H1 (cell line): Measurements from ENCODE around the gene ATF3. TPM values are rescaled to one million over a fixed set of nuclear protein-coding genes. Genes with fewer than 3 reads are reported as not detected.

ENCODE experiments used
- CTCF ChIA-PET: fragments of 300-600 bp; sonication (Branson Sonifier 250); formaldehyde crosslinking; loops from one replicate; lab custom pipeline; 2021; ENCODE audit not compliant: partially characterized antibody; lab: Charles Lee
- POLR2A ChIA-PET: fragments of 300-600 bp; sonication (Branson Sonifier 250); formaldehyde crosslinking; loops from one replicate; lab custom pipeline; 2021; ENCODE audit warnings: inconsistent platforms; ENCODE audit not compliant: partially characterized antibody; lab: Charles Lee
- DNase-seq, 2 experiments: peaks; one replicate each; pipeline versions ENCODE4 v3.0.0 to v3.0.0-alpha.2; 2010 to 2022; ENCODE audit warnings: low spot score in 2 of 2, low read depth in 1 of 2, mixed read lengths in 1 of 2
- FAIRE-seq: peaks from 2 replicates; lab custom pipeline; 2011; peaks lifted over from hg19 to GRCh38; lab: Jason Lieb, UNC
- H2AFZ ChIP-seq: 2 replicates; pipeline ENCODE4 v1.8.1; 2012; ENCODE audit warnings: low read length, inconsistent platforms
- H2AK5ac ChIP-seq: 2 replicates; pipeline ENCODE4 v1.6.1; 2013; ENCODE audit warnings: low read depth, low read length
- H2BK120ac ChIP-seq: replicated peaks from 2 replicates; pipeline ENCODE3; 2013; ENCODE audit warnings: low read depth, low read length, inconsistent platforms
- H2BK12ac ChIP-seq: 2 replicates; pipeline ENCODE4 v1.6.1; 2013; ENCODE audit warnings: low read depth, low read length
- H2BK15ac ChIP-seq: 2 replicates; pipeline ENCODE4 v1.6.1; 2013; ENCODE audit warnings: low read length
- H2BK20ac ChIP-seq: 2 replicates; pipeline ENCODE4 v1.6.1; 2013; ENCODE audit warnings: low read length
- H2BK5ac ChIP-seq: 2 replicates; pipeline ENCODE4 v1.6.1; 2013; ENCODE audit warnings: low read depth, low read length
- H3K14ac ChIP-seq: 2 replicates; pipeline ENCODE4 v1.6.1; 2013; ENCODE audit warnings: inconsistent platforms; ENCODE audit not compliant: insufficient read length
- H3K18ac ChIP-seq: 2 replicates; pipeline ENCODE4 v1.6.1; 2013; ENCODE audit warnings: low read length; ENCODE audit errors: extremely low read depth
- H3K23ac ChIP-seq: 2 replicates; pipeline ENCODE4 v1.6.1; 2013; ENCODE audit warnings: inconsistent platforms; ENCODE audit not compliant: insufficient read length
- H3K23me2 ChIP-seq: 2 replicates; pipeline ENCODE4 v1.6.1; 2013; ENCODE audit warnings: low read depth, low read length
- H3K27ac ChIP-seq: 2 replicates; pipeline ENCODE4 v1.6.1; 2011; ENCODE audit warnings: low read depth, low read length, inconsistent platforms
- H3K27me3 ChIP-seq, 4 experiments: replicated peaks in 1 of 4; 1 replicate in 1 of 4; 2 replicates in 3 of 4; pipeline versions ENCODE4 v1.6.1 to v1.8.1; 2011 to 2013; ENCODE audit warnings: low read length in 3 of 4, mild to moderate bottlenecking in 3 of 4, inconsistent platforms in 2 of 4, mixed read lengths in 2 of 4, moderate library complexity in 1 of 4; ENCODE audit not compliant: control insufficient read depth in 3 of 4, insufficient read depth in 3 of 4; ENCODE audit errors: extremely low read depth in 1 of 4
- H3K36me3 ChIP-seq, 4 experiments: 2 replicates each; pipeline versions ENCODE4 v1.6.1 to v1.8.1; 2011 to 2013; ENCODE audit warnings: mild to moderate bottlenecking in 4 of 4, low read length in 3 of 4, moderate library complexity in 2 of 4, control low read depth in 1 of 4, inconsistent platforms in 1 of 4; ENCODE audit not compliant: insufficient read depth in 4 of 4, control insufficient read depth in 2 of 4
- H3K4ac ChIP-seq: replicated peaks from 2 replicates; pipeline ENCODE3; 2013; ENCODE audit warnings: low read length, low read depth, mixed read lengths, inconsistent platforms; ENCODE audit not compliant: insufficient read length
- H3K4me1 ChIP-seq, 4 experiments: replicated peaks in 1 of 4; 1 replicate in 1 of 4; 2 replicates in 3 of 4; pipeline versions ENCODE4 v1.6.1 to v1.8.1; 2011 to 2013; ENCODE audit warnings: low read length in 3 of 4, inconsistent platforms in 2 of 4, mixed read lengths in 1 of 4; ENCODE audit not compliant: insufficient read depth in 4 of 4, control insufficient read depth in 3 of 4
- H3K4me2 ChIP-seq, 2 experiments: 2 replicates each; pipeline versions ENCODE4 v1.6.1 to v1.8.1; 2011 to 2013; ENCODE audit warnings: low read depth in 2 of 2, low read length in 2 of 2, control low read depth in 1 of 2, inconsistent platforms in 1 of 2, mild to moderate bottlenecking in 1 of 2; ENCODE audit not compliant: insufficient read depth in 1 of 2
- H3K4me3 ChIP-seq, 4 experiments: fragments of 200-600, 300-600 bp in 1 of 4; sonication (generic), shearing (Covaris generic), sonication (Bioruptor Twin) in 1 of 4; 2 replicates each; pipeline versions ENCODE4 v1.5.1 to v1.8.1; 2011 to 2016; ENCODE audit warnings: low read length in 4 of 4, low read depth in 3 of 4, control low read depth in 2 of 4, inconsistent platforms in 2 of 4, mild to moderate bottlenecking in 2 of 4, mixed read lengths in 1 of 4, moderate library complexity in 1 of 4; ENCODE audit not compliant: insufficient read depth in 2 of 4; ENCODE audit errors: extremely low read depth in 1 of 4
- H3K56ac ChIP-seq: replicated peaks from 2 replicates; pipeline ENCODE3; 2013; ENCODE audit warnings: low read depth, mild to moderate bottlenecking, mixed read lengths, low read length, inconsistent platforms; ENCODE audit not compliant: insufficient read length
- H3K79me1 ChIP-seq: 2 replicates; pipeline ENCODE4 v1.6.1; 2013; ENCODE audit warnings: low read depth, low read length, control low read depth
- H3K79me2 ChIP-seq, 2 experiments: 2 replicates each; pipeline versions ENCODE4 v1.6.1 to v1.8.1; 2012 to 2013; ENCODE audit warnings: low read length in 2 of 2, mild to moderate bottlenecking in 2 of 2, inconsistent platforms in 1 of 2; ENCODE audit not compliant: insufficient read depth in 2 of 2, control insufficient read depth in 1 of 2
- H3K9ac ChIP-seq, 4 experiments: replicated peaks in 1 of 4; 1 replicate in 1 of 4; 2 replicates in 3 of 4; pipeline versions ENCODE4 v1.6.1 to v1.8.1; 2011 to 2013; ENCODE audit warnings: low read depth in 3 of 4, low read length in 3 of 4, control low read depth in 2 of 4, mild to moderate bottlenecking in 2 of 4, moderate library complexity in 2 of 4, inconsistent platforms in 1 of 4; ENCODE audit errors: extremely low read depth in 1 of 4
- H3K9me3 ChIP-seq, 2 experiments: 2 replicates each; pipeline versions ENCODE4 v1.6.1 to v1.8.1; 2012 to 2013; ENCODE audit warnings: mild to moderate bottlenecking in 2 of 2, moderate library complexity in 2 of 2, control low read depth in 1 of 2, inconsistent platforms in 1 of 2, low read depth in 1 of 2, low read length in 1 of 2, mixed read lengths in 1 of 2; ENCODE audit not compliant: insufficient read depth in 2 of 2
- H4K20me1 ChIP-seq, 2 experiments: replicated peaks in 1 of 2; 2 replicates each; pipeline versions ENCODE3 to v1.8.1; 2011 to 2013; ENCODE audit warnings: inconsistent platforms in 2 of 2, low read length in 2 of 2, mild to moderate bottlenecking in 1 of 2; ENCODE audit not compliant: insufficient read depth in 2 of 2, control insufficient read depth in 1 of 2
- H4K5ac ChIP-seq: 2 replicates; pipeline ENCODE4 v1.6.1; 2013; ENCODE audit warnings: low read length, low read depth, mixed read lengths, inconsistent platforms; ENCODE audit not compliant: insufficient read length
- H4K8ac ChIP-seq: 2 replicates; pipeline ENCODE4 v1.8.0; 2013; ENCODE audit warnings: mild to moderate bottlenecking, moderate library complexity, low read length, inconsistent platforms; ENCODE audit not compliant: insufficient read depth; ENCODE audit errors: extremely low read depth
- H4K91ac ChIP-seq: replicated peaks from 2 replicates; pipeline ENCODE3; 2013; ENCODE audit warnings: low read length, mixed read lengths, inconsistent platforms; ENCODE audit not compliant: insufficient read length
- ATF2 ChIP-seq: IDR thresholded peaks from 2 replicates; pipeline ENCODE4 v1.6.1; 2012; ENCODE audit warnings: low read length, inconsistent platforms
- CBX5 ChIP-seq: fragments of 300-800, 300-1000 bp; sonication (generic); IDR thresholded peaks from 2 replicates; pipeline ENCODE4 v1.7.1; 2016; ENCODE audit warnings: antibody characterized with exemption, low read length, low read depth
- JUN ChIP-seq: IDR thresholded peaks from 2 replicates; pipeline ENCODE4 v1.6.1; 2011; ENCODE audit warnings: low read depth, mild to moderate bottlenecking, improper control_type of control experiment, low read length
- JUND ChIP-seq: IDR thresholded peaks from 2 replicates; pipeline ENCODE4 v1.6.1; 2011; ENCODE audit warnings: mild to moderate bottlenecking, improper control_type of control experiment, low read length
- POLR2AphosphoS5 ChIP-seq: IDR thresholded peaks from 2 replicates; pipeline ENCODE4 v1.6.1; 2011; ENCODE audit warnings: low read depth, low read length
- SP2 ChIP-seq: IDR thresholded peaks from 2 replicates; pipeline ENCODE4 v1.6.1; 2012; ENCODE audit warnings: mild to moderate bottlenecking, low read length, inconsistent platforms
- TBP ChIP-seq: IDR thresholded peaks from 2 replicates; pipeline ENCODE4 v1.6.1; 2011; ENCODE audit warnings: low read depth, low read length, improper control_type of control experiment
- USF2 ChIP-seq: IDR thresholded peaks from 2 replicates; pipeline ENCODE4 v1.6.1; 2011; ENCODE audit warnings: low read length, improper control_type of control experiment
- WGBS, 2 experiments: shearing (Covaris generic) in 1 of 2; methylation state at CpG; one replicate each; pipeline versions ENCODE4 v1.1.6 to v1.1.7; 2013 to 2015; ENCODE audit warnings: low lambda C conversion rate in 2 of 2, mixed read lengths in 2 of 2, inconsistent platforms in 1 of 2, low coverage in 1 of 2, missing lambda C conversion rate in 1 of 2; ENCODE audit not compliant: insufficient replicate concordance in 2 of 2, insufficient coverage in 1 of 2, insufficient read length in 1 of 2; ENCODE audit errors: extremely low coverage in 1 of 2, missing lambda C conversion rate in 1 of 2; 5-methylcytosine and 5-hydroxymethylcytosine counted together
- polyA plus RNA-seq, 7 experiments: library from polyadenylated mRNA; depleted of rRNA in 3 of 7; stranded (reverse) in 5 of 7; unstranded in 2 of 7; fragments of >200 nt in 5 of 7; fragments of 200-250 nt in 2 of 7; gene quantifications; 1 replicate in 5 of 7; 2 replicates in 1 of 7; 4 replicates in 1 of 7; pipeline versions ENCODE4 v1.2.1 to v1.2.3, GENCODE V29; 2011 to 2013; ENCODE audit warnings: missing spikeins in 2 of 7, mixed read lengths in 2 of 7
- total RNA-seq: library from RNA; stranded (reverse); fragmentation: NEBNext Ultra II Directional; extraction: Animal tissue kit (Norgen Biotek cat#: 25700); gene quantifications from 2 replicates; pipeline ENCODE4 v1.2.1, GENCODE V29; 2021

Gene ATF3
- total and polyA plus RNA-seq, 2 of the 8 experiments (the other 6 are each of a cell fraction or from before 2014, with no cell fraction given): 12.2 to 27.7 TPM

- Histone ChIP-seq H4K20me1 (peaks cover 10 to 12% of the 10 kb centered on the region in 2 experiments), H3K23ac (no peak overlapping the region)
- POLR2A ChIA-PET: interaction anchor here (0.5 to 6.4 kb wide), 13 partner anchors 8 to 775 kb away, joined by 3 to 94 read pairs (median 6); partner anchors contain the start of genes NSL1 and TATDN3
- TF ChIP-seq JUN (no peak), TBP (no peak), ATF2 (no peak), CBX5 (no peak), SP2 (no peak), POLR2AphosphoS5 (0 out of 2 replicates have a peak, but pooled peaks have one; percentile 22), JUND (no peak), USF2 (no peak)
Measured at GRCh38 chr1:212606395-212607205, 2.0 kb upstream of the ATF3 start.

More at GRCh38 chr1:212606395-212607205, 2.0 kb upstream of the ATF3 start:
- Histone ChIP-seq H3K4me3 (peak overlapping the region; percentile 51 to 96 (median 74)), H4K5ac (no peak overlapping the region), H2BK15ac (0 out of 2 replicates have a peak overlapping the region, but pooled peaks have one; percentile 14), H3K79me1 (peaks cover 8% of the 10 kb centered on the region), H3K27ac (no peak overlapping the region), H3K79me2 (peaks cover 0 to 22% of the 10 kb centered on the region in 2 experiments; a peak in 2 of 4 replicates), H2AK5ac (no peak overlapping the region), H2BK5ac (no peak overlapping the region), H3K9ac (peak overlapping the region in 2 of 4 experiments; percentile 22 to 57; a peak in 3 of 7 replicates), H3K23me2 (peaks cover 18% of the 10 kb centered on the region), H4K8ac (peak overlapping the region; percentile 71; the same call in 1 of the 2 replicates), H2BK12ac (peak overlapping the region; percentile 52), H3K27me3 (peaks cover 10 to 38% (median 27%) of the 10 kb centered on the region in 4 experiments), H3K14ac (no peak overlapping the region), H2BK120ac (peak overlapping the region; percentile 16), H3K56ac (no peak overlapping the region), H2BK20ac (no peak overlapping the region), H3K18ac (peak overlapping the region; percentile 40; the same call in 1 of the 2 replicates), H4K91ac (no peak overlapping the region), H3K36me3 (no peaks in the 10 kb centered on the region), H2AFZ (no peak overlapping the region), H3K9me3 (no peaks in the 10 kb centered on the region), H3K4me1 (peaks cover 14 to 32% (median 18%) of the 10 kb centered on the region in 4 experiments), H3K4me2 (peak overlapping the region; percentile 96 to 97), H3K4ac (no peak overlapping the region)
- CTCF ChIA-PET: interaction anchor here (0.7 to 3.5 kb wide), 6 partner anchors 9 to 310 kb away, joined by 3 to 15 read pairs (median 5); no protein-coding TSS in a partner anchor
- no peak for DNase-seq
- 2% methylated on average over 40 of the region's 49 CpGs; no CpG with 5 or more reads in 1 of the 2 experiments for WGBS, 2 experiments
- FAIRE-seq: no peak
